NCI-H146 treated with DMSO at 0.1 percent for 48 hours (cell line): ENCODE results near the gene PDAP1.
"Not testable (repeated sequence)": the region's sequence is repeated elsewhere in the genome, so short reads cannot be mapped to it uniquely, and the experiment has no call there.

Experiments
- DNase-seq: peaks from one replicate; lab custom pipeline; 2025; ENCODE audit not compliant: unreplicated experiment; lab: John Stamatoyannopoulos, UW

PDAP1 gene

DNA sequence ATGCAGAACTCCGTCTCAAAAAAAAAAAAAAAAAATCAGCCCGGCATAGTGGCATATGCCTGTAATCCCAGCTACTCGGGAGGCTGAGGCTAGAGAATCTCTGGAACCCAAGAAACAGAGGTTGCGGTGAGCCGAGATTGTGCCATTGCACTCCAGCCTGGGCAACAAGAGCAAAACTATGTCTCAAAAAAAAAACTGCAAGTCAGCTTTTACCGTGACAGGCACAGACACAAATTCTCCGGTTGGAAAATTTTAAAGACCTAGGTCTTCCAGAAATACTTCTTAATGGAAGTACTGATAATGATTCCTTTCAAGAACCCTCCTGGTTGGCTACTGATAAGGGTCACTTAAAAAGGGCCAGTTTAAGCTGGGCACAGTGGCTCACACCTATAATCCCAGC, 53.3 kb downstream of the PDAP1 start:
- DNase-seq, result no peak

DNA sequence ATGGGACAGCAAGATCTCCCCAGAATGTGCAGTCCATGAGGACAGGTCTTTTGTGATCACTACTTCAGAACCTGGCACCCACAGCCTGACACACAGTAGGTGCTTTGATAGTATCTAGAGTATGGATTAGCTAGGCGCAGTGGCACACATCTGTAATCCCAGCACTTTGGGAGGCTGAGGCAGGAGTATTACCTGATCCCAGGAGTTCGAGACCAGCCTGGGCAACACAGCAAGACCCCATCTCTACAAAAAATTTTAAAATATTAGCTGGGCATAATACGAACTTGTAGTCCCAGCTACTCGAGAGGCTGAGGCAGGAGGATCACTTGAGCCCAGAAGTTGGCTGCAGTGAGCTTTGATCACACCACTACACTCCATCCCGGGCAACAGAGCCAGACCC, 56.1 kb downstream of the PDAP1 start:
- no peak for DNase-seq

DNA sequence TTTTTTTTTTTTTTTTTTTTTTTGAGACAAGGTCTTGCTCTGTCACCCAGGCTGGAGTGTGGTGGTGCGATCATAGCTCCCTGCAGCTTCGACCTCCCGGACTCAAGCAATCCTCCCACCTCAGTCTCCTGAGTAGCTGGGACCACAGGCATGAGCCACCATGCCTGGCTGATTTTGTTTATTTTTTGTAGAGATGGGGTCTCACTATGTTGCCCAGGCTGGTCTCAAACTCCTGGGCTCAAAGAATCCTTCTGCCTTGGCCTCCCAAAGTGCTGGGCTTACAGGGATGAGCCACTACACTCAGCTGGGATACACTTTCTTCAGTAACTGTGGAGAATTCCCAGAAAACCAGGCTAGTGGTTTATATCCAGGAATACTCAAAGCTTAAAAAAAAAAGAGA, 57.8 kb downstream of the PDAP1 start:
- DNase-seq, result not testable (repeated sequence)
